Activated CD4-positive, CD25-positive, alpha-beta regulatory T cell treated with anti-CD3 and anti-CD28 coated beads, Interleukin-2, amount 50 U/mL, for 72 hours (primary cell): ENCODE measurements around the gene CELF4.

Source experiments
- DNase-seq: peaks from one replicate; pipeline ENCODE4 v3.0.0; 2021

Gene CELF4

DNA sequence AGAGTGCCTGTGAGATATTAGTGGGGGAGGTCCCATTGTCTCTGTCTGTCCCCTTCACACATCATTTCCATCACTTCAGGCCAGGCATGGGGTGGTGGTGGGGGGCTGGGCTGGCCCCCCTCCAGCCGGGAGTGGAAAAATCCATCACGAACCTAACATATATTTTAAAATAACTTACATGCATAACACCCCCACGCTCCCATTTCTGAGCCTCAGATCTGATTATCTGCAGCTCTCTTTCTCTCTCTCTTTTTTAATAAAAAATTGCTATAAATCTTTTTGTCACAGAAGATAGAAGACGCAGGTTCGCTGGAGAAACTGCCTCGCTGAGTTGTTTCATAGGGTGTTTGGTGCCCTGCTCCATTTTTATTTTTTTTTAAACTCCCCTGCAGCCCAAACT lies 159.8 kb downstream of the CELF4 start:
- no peak for DNase-seq

DNA sequence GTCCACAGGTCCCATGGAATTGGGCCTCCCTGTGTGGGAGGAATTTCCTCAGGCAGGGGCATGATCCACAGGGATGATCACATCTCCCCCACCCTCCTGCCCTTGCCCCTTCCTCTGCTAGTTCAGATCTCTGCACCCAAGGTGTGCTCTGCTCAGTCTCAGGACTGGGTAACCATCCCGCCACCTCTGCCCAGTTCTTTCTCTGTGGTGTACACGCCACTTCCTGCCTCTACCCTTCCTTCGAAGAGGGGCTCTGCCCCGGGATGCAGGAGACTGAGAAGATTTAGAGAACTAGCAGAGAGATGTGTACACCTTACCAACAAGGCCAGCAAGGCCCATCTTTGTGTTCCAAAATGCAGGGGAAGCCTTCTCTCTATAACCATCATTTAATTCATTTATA lies 160.4 kb downstream of the CELF4 start:
- DNase-seq: no peak

DNA sequence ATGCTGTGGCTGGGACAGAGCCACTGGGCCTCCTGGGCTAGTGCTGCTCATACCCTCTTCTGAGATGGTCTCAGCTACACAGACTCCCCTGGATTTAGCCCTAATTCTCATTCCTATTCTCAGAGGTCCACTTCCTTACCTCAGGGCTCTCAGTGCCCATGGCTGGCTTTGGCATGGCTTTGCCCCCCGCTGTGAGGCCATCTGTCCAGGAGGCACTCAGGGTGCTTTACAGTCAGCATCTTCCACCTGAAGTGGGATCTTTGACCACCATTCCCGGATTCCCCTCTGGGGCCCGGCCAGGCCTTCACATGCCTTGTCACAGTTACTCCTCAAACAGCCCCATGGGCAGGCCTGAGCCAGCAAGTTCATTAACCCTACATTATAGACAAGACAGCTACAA lies 161.8 kb downstream of the CELF4 start:
- DNase-seq: no peak

DNA sequence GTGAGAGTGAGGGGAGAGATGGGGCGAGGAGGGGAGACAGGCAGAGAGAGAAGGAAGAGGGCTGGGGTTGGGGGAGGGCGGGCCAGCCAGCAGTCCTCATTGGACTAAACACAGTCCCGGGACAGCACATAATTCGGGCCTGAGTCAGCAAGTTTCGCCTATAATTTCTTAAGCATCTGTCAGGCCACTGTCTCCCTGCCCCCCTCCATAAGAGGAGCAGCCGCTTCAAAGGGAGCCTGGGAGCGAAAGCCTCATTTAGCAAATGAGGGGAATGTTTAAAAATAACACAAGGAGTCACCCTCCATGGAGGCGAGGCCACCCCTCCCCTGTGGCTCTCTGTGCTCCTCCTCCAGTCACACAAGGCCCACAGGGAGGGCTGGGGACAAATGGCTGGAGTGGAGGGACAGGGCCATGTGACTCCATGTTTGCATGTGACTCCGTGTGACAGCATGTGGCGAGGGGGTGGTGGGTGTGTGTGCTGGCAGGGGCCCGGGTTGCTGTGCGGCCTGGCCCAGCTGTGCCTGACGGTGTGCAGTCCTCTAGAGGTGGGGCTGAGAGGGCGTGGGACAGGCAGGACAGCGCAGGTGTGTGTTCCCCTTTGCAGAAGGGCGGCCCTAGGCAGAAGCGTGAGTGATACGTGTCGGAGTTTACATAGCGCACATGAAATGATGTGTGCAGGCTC lies 162.4 kb downstream of the CELF4 start:
- no peak for DNase-seq

DNA sequence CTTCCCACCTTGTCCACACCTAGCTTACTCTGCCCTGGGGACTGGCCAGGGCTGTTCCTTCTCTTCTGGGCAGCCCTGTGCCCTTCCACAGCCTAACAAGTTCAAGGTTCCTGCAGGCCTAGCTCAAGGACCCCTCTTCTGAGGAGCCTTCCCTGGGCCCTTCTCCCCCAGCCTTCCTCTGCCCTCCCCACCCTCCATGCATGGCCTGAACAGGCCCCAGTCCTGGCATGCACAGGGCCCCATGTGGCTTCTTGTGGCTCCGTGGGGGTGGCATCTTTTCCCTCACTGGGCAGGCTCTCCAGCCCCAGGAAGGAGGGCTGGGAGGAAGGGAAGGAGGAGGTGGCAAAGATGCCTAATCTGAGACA lies 162.9 kb downstream of the CELF4 start:
- no peak for DNase-seq

DNA sequence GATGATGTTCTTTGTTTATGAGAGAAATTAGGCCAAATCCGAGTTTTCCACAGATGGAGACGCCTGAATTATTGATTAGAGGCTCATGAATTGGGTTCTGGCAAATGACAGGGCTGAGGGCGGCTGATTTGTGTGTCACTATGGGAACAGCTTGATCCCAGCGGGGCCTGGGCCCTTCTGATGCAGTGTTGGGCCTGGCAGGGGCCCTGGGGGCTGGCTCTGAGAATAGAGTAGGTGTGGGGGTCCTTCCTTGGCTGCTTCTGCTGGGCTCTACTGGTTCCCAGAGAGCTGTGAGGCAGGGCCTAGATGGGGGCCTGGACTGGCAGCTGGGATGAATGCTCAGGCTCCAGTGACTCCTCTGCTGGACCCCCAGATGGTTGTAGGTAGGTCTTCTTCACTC lies 164.8 kb downstream of the CELF4 start:
- DNase-seq: no peak

DNA sequence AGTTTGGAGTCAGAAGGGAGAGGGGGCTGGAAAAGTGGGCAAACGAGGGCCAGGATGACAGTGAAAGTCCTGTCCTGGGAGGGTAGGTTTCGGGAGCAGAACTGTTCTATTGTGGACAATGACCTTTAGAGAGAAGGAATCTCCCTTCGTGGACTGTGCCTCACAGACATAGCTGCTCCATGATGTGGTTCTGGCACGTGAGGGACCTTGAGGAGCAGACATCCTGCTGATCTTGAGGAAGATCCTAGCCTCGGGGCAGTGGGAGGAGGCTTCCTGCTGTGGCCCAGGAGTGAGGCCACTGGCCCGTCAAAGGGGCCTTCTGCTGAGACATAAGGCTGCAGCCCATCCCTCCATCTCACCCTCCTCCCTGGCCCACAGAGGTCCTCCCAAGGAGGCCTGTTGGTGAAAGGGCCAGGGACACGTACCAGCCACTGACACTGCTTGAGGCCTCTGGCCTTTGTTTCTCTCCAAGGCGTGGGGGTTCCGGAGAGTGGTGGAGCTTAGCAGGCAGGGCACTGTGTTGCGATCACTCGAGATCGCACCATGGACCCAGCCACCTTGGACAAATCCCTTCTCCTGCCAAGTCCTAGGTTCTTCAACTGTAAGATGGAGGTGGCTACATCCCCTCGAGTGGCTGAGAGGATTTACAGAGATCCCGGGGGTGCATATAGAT lies 167.2 kb downstream of the CELF4 start:
- no peak for DNase-seq

DNA sequence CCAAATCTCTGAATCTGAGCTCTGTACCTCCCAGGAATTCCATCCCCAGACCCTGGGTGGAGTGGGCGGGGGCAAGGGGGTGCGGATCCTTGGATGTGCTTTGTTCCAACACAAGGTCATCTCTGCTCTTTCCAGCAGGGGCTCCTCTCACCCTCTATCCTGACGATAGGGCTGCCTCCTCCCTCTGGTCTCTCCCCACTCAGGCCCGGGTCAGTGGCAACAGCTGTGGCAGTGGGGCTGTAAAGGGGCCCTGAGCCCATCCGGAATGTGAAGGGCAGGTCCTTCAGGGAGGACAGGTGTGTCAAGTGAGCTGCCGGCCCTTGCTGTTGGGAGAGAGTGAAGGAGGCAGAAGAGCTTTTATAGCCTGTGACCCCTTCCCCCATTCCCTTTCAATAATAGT lies 167.8 kb downstream of the CELF4 start:
- DNase-seq: no peak

DNA sequence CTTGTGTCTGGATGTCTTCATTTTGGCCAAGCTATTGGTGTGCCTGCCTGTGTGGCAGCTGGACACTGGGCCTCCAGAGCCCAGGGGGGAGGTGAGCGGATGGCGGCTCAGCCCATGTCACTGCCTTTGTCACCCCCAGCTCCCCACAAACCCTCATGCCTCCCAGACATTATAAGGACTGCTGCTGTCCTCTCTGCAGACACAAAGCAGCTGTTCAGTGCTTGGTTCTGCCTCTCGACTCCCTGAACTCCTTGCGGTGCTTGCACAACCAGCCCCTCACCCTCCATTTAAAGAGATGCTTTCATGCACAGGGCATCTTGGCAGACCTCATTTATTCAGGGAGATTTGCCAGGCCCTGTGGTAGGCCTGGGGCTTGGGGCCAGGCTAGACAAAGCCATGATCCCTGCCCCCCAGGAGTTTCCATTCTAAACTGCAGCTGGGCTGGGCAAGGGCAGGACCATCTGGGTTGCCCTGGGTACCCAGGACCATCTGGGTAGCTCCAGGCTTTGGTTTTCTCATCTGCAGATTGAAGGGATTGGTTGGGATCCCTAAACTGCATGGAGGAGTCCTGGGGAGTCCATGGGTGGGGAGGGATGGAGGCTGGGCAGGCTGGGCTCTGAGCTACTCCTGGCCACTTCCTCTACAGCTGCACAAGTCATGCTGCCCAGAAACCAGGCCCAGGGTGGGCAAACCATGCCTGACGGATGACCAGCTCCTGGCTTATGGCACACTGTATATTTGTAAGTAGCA lies 168.5 kb downstream of the CELF4 start:
- no peak for DNase-seq

DNA sequence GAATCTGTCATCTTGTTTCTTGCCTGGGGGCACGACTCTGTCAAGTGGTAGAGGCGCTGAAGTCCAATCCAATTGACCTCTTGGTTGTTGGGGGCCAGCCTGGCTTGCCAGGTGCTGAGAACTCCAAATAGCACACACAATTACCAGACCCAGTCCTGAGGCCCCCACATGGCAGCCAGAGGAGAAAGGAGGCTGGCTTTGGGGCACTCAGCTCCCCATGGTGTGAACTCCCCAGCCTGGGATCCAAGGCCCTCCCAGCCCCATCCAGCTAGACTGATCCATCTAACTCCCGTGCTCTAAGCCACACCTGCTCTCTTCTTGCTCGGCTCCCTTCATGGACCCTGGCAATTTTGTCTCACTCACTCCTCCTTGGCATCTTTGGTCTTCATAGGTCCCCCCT lies 170.0 kb downstream of the CELF4 start:
- no peak for DNase-seq

DNA sequence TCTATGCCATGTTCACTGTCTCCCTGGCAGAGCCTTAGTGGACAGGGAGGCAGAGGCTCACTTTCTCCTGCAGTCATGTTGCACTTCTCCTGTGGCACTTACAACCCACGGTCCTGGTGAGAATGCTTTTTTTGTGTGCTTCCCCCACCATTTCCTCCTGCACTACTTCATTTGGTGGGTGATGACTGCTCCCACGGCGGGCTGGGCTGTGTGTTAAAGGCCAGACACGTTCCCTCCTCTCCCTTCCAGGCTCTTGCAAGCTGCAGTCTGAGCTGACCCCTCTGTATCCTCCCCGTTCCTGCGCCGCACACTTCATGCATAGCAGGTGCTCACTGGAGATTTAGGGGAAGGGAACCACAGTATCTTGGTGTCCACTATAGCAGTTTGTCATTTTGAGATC lies 170.5 kb downstream of the CELF4 start:
- DNase-seq: no peak

DNA sequence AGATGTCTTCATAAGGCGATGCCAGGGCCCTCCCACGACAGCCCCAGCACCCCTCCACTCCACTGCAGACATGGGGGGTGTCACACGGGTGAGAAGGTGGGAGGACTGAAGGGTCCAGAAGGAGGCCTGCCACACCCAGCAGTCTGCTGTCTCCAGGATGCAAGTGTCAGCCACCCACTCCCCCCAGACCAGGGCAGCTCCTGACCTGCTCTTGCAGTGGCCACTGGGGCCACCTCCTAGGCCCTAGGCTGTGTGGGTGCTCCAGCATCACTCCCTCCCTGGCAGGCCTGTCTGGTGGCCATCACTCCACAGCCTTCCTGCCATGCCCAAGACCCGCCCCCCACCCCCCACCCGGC lies 171.0 kb downstream of the CELF4 start:
- no peak for DNase-seq

DNA sequence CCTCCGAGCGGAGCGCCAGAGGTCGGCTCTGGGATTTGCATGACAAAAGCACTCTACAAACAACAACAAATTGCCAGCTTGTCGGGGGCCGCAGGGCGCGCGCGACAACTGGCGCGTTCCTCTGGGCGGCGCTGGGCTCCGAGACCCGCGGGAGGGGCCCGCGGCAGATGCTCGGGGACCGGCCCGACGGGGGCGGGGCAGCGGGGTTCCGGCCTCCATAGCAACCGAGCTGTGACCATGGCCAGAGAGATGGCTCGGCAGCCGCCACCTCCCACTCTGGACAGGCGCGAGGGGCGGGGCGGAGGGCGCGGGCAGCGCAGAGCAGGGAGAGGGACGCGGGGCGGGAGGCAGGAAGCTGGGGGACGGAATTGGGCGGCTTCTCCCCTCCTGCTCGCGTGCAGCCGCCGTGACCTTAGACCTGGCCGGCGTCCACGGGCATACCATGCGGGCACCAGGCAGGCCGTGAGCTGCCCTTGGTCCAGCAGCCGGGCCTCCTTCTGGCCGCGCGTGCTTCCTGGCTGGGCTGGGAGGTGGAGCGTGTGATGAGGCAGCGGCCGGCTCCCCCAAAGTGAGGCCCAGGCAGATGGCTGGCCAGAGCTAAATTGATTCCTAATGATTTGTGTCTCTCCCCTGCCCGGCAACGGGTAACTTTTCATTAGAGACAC lies 171.5 kb downstream of the CELF4 start:
- no peak for DNase-seq

DNA sequence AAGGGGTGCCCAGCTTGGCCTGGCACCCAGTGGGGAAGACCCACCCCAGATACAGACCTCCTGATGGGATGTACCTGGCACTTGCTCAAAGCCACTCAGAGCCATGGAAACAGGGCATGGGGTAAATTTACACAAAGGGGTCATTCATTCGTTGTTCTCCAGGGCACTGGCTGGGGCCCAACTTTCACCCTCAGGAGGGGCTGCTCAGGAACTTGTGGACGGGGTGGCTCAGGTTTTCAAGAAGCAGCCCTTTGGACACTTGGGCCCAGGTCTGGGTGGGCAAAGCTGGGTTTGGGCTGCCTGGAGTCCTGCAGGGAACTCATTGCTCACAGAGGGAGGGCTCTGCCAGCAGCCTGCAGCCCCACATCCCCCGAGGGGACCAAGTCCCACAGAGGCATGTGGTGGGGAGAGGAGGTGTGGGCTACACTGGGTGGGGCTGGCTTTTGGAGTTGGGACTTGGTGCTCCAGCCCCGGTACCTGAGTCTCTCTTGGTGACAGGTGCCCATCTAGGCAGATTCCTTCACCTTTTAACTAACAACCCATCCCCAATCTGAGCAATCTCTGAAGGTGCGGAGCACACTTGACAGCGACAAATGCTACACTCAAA lies 172.3 kb downstream of the CELF4 start:
- no peak for DNase-seq

DNA sequence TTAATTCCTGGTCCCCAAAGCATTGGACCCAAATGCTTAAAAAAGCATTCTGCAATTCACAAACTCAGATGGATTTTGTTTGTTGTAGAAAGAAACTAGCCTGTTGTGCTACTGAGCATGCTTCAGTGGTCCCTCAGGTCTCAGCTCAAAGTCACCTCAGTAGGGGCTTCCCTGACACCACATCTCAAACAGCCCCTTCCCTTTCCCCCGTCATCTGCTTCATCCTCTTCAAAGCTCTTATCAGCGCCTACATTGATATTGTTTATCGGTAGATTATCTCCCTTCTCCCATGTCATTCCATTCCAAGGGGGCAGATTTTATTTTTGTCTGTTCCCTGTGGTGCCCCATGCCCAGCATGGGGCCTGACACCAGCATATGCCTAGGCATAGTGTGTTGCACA lies 172.9 kb downstream of the CELF4 start:
- DNase-seq: no peak

DNA sequence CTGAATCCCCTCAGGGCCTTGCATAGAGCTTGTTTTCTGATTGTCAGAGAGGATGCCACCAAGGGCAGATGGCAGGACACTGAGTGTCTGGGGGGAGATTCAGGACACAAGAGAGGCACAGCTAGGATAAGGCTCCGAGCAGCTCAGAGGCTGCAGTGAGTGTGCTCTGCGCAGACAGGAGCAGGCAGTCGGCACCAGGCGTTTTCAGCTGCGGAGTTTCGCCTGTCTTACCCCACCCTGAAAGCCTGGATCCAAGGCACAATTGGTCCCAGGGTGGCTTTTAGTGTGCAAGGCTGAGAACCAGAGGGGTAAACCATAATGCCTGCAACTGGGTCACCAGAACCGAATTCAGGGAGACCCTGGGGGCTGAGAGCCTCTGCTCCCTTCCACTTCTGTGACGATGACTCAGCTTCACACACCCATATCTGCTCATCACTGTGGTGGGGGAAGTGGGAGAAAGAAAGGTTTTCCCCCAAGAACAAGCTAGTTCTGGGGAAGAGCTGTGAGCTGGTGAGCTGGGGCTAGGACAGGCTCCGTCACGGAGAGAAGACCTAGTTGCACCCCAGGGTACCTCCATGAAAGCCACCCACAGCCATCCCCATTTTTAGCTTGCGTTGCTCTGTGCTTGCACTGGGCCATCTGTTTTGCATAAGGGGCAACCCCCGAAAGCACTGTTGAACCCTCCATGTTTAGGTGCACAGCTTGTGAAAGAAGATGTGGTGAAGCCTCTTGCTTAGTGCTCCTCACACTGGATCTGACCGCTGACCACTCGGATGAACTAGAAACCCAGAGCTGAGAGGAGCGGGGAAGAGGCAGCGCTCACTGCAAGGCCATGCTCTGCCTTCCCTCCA lies 173.7 kb downstream of the CELF4 start:
- DNase-seq: no peak

DNA sequence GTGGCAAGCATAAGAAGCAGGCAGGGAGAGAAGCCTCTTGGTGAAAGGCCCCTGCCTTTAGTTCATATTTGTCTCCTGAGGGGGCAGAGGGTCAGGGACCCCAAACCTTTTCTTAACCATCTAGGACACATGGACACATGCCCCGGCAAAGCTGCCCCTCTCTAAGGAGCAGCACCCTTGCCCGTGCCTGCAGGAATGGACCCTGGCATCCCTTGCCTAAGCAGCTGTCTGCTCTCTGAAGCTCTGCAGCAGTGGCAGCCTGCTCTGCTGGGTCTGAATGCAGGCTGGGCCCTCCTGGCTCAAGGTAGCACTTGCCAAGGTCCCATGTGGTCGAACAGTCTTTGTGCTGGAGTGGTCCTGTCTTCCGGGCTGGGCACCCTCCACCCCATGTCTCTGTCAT lies 174.4 kb downstream of the CELF4 start:
- no peak for DNase-seq

DNA sequence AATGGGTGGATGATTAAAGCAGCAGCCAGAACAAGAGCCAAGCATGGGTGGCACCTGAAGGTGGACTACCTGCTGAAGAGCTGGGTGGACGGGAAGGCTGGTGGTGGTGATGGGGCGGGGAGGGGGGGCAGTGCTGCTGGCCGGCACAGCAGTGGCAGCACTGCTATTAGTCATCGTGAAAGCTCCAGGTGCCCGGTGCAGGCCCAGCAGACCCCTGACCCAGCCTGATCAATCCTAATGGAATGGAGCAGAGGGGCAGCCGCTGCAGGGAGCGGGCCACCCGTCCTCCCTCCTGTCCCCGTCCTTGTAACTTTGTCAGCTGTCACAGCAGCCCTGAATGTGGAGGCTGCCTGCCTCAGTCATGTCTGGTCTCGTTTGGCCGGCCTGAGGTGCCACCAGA lies 174.9 kb downstream of the CELF4 start:
- DNase-seq: no peak

DNA sequence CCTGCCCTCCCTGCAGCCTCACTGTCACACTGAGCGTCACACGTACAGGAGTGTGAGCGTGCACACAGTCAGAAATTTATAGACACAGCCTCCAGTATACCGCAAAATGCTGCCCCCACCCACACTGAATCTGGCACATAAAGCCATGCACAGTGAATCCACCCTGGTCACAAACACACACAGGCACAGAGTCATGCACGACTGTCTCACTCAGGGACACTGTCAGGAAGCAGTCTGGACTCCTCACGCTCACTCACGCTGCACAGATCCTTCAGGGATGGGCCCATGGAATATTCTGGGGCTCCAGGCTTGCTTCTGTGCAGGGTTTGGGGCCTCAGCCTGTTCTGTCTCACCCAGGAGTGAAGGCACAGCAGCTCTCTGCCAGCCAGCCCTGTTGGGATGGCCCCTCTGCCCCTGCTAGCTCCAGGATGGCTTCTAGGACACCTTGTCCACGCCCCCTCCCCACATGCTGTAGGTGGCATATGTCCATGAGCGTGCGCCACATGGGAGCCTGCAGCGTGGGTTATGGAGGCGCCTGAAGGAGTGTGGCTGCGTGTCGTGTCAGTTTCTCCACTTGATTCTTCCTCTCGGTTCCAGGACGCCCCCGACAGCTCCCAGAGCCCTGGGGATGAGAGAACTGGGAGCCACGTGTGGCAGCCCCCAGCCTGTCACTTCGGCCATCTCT lies 175.8 kb downstream of the CELF4 start:
- no peak for DNase-seq

DNA sequence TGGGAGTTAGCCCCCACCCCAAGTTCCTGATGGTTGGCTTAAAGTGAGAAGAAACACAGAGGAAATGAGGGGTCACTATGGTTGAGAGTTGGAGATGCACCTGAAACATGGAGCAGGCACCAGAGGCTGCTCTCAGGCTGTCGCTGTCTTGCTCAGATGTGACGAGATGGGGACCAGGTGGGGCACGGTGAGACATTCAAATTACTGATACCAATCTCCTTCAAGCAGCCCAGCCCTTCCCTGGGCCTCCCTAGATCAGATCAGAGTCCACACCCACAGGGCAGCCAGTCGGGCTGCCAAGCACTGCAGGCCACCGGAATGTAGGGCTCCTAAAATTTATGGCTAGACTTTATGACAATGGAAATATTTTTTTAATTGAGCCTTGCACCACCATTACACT lies 176.6 kb downstream of the CELF4 start:
- DNase-seq: no peak

DNA sequence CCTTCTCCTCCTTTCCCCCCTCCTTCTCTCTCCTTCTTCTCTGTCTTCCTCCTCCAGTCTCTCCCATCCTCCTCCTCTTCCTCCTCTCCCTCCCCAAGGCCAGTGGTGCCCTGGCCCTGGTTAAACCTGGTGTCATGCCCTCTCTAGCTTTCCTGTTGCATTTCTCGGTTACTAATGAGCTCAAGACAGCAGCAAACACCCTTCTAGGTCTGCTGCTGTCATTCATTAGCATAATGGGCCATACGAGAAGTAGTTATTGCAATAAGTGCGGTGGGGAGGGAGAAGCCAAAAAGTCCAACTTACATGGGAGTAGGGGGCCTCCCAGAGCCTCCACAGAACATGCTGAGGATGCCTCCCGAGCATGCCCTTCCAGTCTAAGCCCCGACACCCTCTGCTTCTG lies 177.2 kb downstream of the CELF4 start:
- no peak for DNase-seq
